Islet of Langerhans (tissue), 1 donor: ENCODE measurements around the gene PSMA2.
"Not testable (repeated sequence)": the region's sequence is repeated elsewhere in the genome, so short reads cannot be mapped to it uniquely, and the experiment has no call there.

ENCODE experiments used
- FAIRE-seq: peaks from one replicate; lab custom pipeline; 2011; peaks lifted over from hg19 to GRCh38; lab: Jason Lieb, UNC

The PSMA2 gene

GRCh38 chr7:42900842-42901241 lies 31.1 kb downstream of the PSMA2 start:
- no peak for FAIRE-seq

- no peak for FAIRE-seq
These were observed 38.4 kb downstream of the PSMA2 start for GRCh38 chr7:42893346-42894240.

- FAIRE-seq = no peak
These were observed 45.0 kb downstream of the PSMA2 start for GRCh38 chr7:42886893-42887505.

DNA sequence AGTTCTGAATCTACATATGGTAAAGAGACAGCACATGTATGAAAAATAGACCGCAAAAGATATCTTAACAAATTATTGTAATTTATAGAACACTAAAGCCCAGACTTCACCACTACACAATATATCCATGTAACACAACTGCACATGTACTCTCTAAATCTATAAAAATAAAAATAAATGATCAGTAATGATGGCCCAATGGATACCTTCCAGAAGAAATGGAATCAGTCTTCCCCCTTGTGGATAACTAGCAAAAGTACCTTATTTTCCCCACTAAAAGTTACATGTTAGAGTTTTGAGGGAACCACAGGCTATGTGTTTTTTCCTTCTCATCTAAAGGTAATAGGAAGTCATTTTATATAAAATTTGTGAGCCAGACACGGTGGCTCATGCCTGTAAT lies 45.8 kb downstream of the PSMA2 start:
- FAIRE-seq = peak; percentile 55

DNA sequence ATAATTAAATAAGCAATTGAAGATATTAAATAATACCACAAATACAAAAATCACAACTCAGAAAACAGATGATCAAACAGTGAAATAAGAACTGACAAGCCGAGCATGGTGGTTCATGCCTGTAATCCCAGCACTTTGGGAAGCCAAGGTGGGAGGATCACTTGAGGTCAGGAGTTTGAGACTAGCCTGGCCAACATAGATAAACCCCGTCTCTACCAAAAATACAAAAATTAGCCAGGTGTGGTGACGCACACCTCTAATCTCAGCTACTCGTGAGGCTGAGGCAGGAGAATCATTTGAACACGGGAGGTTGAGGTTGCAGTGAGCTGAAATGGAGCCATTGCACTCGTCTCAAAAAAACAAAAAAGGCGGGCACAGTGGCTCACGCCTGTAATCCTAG lies 46.8 kb downstream of the PSMA2 start:
- not testable (repeated sequence) for FAIRE-seq

DNA sequence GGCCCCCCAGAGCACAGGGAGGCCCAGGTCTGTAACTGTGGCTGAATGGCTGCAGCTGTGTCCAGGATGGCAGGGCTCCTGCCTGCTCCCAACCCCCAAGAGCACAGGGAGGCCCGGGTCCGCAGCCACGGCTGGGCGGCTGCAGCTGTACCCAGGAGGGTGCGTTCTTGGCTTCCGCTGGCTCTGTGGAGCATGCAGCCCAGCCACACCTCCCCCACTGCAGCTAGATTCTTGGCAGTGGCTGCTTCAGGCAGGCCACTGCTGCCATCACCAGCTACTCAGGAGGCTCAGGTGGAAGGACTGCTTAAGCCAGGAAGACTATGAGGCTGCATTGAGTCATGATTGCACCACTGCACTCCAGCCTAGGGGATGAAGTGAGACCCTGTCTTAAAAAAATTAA lies 48.0 kb downstream of the PSMA2 start:
- FAIRE-seq = no peak

DNA sequence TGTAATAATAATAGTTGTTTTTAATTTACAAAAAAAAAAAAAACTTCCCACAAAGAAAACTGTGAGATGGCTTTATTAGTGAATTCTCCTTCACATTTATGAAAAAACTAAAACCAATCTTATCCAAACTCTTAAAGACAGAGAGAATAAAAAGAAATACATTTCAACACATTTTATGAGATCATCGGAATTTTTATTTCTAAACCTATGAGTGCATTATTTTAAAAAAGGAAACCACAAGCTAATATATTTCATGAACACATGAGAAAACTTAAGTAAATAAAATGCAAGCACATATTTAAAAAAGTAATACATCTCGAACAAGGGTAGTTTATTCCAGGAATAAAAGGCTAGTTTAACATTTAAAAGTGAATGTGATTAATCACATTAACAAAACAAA lies 51.6 kb downstream of the PSMA2 start:
- FAIRE-seq = peak; percentile 77

GRCh38 chr7:42878303-42878702 lies 53.7 kb downstream of the PSMA2 start:
- no peak for FAIRE-seq

DNA sequence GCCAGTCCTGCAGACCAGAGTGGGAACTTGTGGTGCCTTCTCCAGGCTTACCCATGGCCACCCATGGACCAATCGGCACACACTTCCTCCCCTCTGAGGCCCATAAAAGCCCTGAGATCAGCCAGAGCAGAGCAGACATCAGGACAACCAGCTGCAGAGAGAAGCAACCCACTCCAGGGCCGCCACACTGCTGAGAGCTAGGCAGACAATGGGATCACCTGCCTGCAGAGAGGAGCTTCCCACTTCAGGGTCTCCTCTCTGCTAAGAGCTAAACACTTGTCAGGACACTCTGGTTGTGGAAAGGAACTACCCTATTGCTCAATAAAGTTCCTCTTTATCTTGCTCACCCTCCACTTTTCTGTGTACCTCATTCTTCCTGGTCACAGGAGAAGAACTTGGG lies 54.1 kb downstream of the PSMA2 start:
- no peak for FAIRE-seq

GRCh38 chr7:42876182-42877068 lies 55.5 kb downstream of the PSMA2 start:
- peak; percentile 85 for FAIRE-seq

- peak; percentile 94 for FAIRE-seq
These were observed 62.6 kb downstream of the PSMA2 start for GRCh38 chr7:42869131-42870020.

- FAIRE-seq = no peak
These were observed 63.5 kb downstream of the PSMA2 start for GRCh38 chr7:42868480-42868879.
